Measurements from ENCODE around the gene GOPC. TPM values are rescaled to one million over a fixed set of nuclear protein-coding genes. Genes with fewer than 3 reads are reported as not detected.

GOPC gene
- total RNA-seq, 2 donors from 2014 or later, result 21.0 to 28.4 TPM

GRCh38 chr6:117559299-117559698, 43.0 kb downstream of the GOPC start:
- H3K27ac ChIP-seq, result no peak overlapping the region
- H3K36me3 ChIP-seq, result no peaks in the 10 kb centered on the region
- H3K9ac ChIP-seq (ENCODE audit: low read depth in 2 of 2, low read length in 2 of 2), result no peak overlapping the region
- H3K27me3 ChIP-seq, result no peaks in the 10 kb centered on the region
- H3K9me3 ChIP-seq, result no peaks in the 10 kb centered on the region
- intact Hi-C loops (cut with DNase I), result loop anchor here (2.0 to 5.0 kb wide), 2 partner anchors 53 to 106 kb away; no protein-coding TSS in a partner anchor
- no peak overlapping the region for H3K4me3 ChIP-seq
- no peaks in the 10 kb centered on the region for H3K4me1 ChIP-seq
- no peak for TF ChIP-seq CTCF (IDR thresholded peaks at IDR 0.05)
- no peak for DNase-seq

- intact Hi-C loops (cut with DNase I), result loop anchor here (2.0 to 5.0 kb wide), 2 partner anchors 53 to 106 kb away; no protein-coding TSS in a partner anchor
These were observed 43.5 kb downstream of the GOPC start for GRCh38 chr6:117558818-117559217.

GRCh38 chr6:117557951-117558350, 44.4 kb downstream of the GOPC start:
- H3K9me3 ChIP-seq, result no peaks in the 10 kb centered on the region
- DNase-seq, result no peak
- H3K27me3 ChIP-seq, result no peaks in the 10 kb centered on the region
- H3K9ac ChIP-seq (ENCODE audit: low read depth in 2 of 2, low read length in 2 of 2), result no peak overlapping the region
- intact Hi-C loops (cut with DNase I), result loop anchor here (2.0 to 5.0 kb wide), 2 partner anchors 54 to 105 kb away; no protein-coding TSS in a partner anchor
- H3K36me3 ChIP-seq, result no peaks in the 10 kb centered on the region
- no peak overlapping the region for H3K4me3 ChIP-seq
- TF ChIP-seq CTCF (IDR thresholded peaks at IDR 0.05), result no peak
- H3K27ac ChIP-seq, result no peak overlapping the region
- no peaks in the 10 kb centered on the region for H3K4me1 ChIP-seq

More at GRCh38 chr6:117558818-117559217, 43.5 kb downstream of the GOPC start:
- Histone ChIP-seq H3K36me3 (no peaks in the 10 kb centered on the region), H3K9me3 (no peaks in the 10 kb centered on the region), H3K27ac (no peak overlapping the region), H3K4me3 (no peak overlapping the region), H3K9ac (ENCODE audit: low read depth in 2 of 2, low read length in 2 of 2) (no peak overlapping the region), H3K4me1 (no peaks in the 10 kb centered on the region), H3K27me3 (no peaks in the 10 kb centered on the region)
- no peak for TF ChIP-seq CTCF (IDR thresholded peaks at IDR 0.05)
- DNase-seq, result no peak

GRCh38 chr6:117555882-117556498, 46.3 kb downstream of the GOPC start:
- Histone ChIP-seq H3K36me3 (no peaks in the 10 kb centered on the region), H3K4me1 (no peaks in the 10 kb centered on the region), H3K27me3 (no peaks in the 10 kb centered on the region), H3K4me3 (no peak overlapping the region), H3K9me3 (no peaks in the 10 kb centered on the region), H3K9ac (ENCODE audit: low read depth in 2 of 2, low read length in 2 of 2) (no peak overlapping the region), H3K27ac (no peak overlapping the region)
- peak; percentile 92 for TF ChIP-seq CTCF (IDR thresholded peaks at IDR 0.05)
- intact Hi-C loops (cut with DNase I), result loop anchor here (5.0 kb wide), 1 partner anchor 56 kb away; no protein-coding TSS in a partner anchor
- peak; percentile 71 for DNase-seq

- Histone ChIP-seq H3K4me1 (no peaks in the 10 kb centered on the region), H3K9ac (ENCODE audit: low read depth in 2 of 2, low read length in 2 of 2) (no peak overlapping the region), H3K4me3 (no peak overlapping the region), H3K36me3 (no peaks in the 10 kb centered on the region), H3K27ac (no peak overlapping the region), H3K27me3 (no peaks in the 10 kb centered on the region), H3K9me3 (no peaks in the 10 kb centered on the region)
- TF ChIP-seq CTCF (IDR thresholded peaks at IDR 0.05), result no peak
- intact Hi-C loops (cut with DNase I), result loop anchor here (5.0 kb wide), 1 partner anchor 57 kb away; no protein-coding TSS in a partner anchor
- DNase-seq, result no peak
These were observed 47.0 kb downstream of the GOPC start for GRCh38 chr6:117555262-117555849.

Measured in colonic mucosa (tissue), 4 donors.